ENCODE results near the gene BPHL. TPM values are rescaled to one million over a fixed set of nuclear protein-coding genes. Genes with fewer than 3 reads are reported as not detected.

The BPHL gene
- 28.9 TPM for total RNA-seq
- polyA plus RNA-seq (ENCODE audit: insufficient read depth, low read depth, low replicate concordance) = 94.1 TPM
- long read RNA-seq, donor 1, transcript BPHL-203 (7 exons, 1,928 nt) = major isoform, 13 of 47 reads
- long read RNA-seq, donor 1, partial matches to known transcripts = 33 of 47 reads
- long read RNA-seq, donor 1, other reads (novel, unspliced or antisense) = 0 of 47 reads
- long read RNA-seq, donor 2, transcript BPHL-203 (7 exons, 1,928 nt) = major isoform, 18 of 90 reads
- long read RNA-seq, donor 2, partial matches to known transcripts = 70 of 90 reads
- long read RNA-seq, donor 2, other reads (novel, unspliced or antisense) = 0 of 90 reads
- long read RNA-seq, donor 3, transcript BPHL-203 (7 exons, 1,928 nt) = major isoform, 29 of 174 reads
- long read RNA-seq, donor 3, partial matches to known transcripts = 143 of 174 reads
- long read RNA-seq, donor 3, other reads (novel, unspliced or antisense) = 0 of 174 reads
- long read RNA-seq, donor 4, transcript BPHL-203 (7 exons, 1,928 nt) = major isoform, 25 of 99 reads
- long read RNA-seq, donor 4, partial matches to known transcripts = 71 of 99 reads
- long read RNA-seq, donor 4, other reads (novel, unspliced or antisense) = 0 of 99 reads
- long read RNA-seq, donor 5, partial matches to known transcripts = 0 of 3 reads
- long read RNA-seq, donor 5, other reads (novel, unspliced or antisense) = 0 of 3 reads
- long read RNA-seq, donor 6, partial matches to known transcripts = 7 of 11 reads
- long read RNA-seq, donor 6, other reads (novel, unspliced or antisense) = 0 of 11 reads
- long read RNA-seq, donor 7, transcript BPHL-203 (7 exons, 1,928 nt) = major isoform, 23 of 29 reads
- long read RNA-seq, donor 7, partial matches to known transcripts = 0 of 29 reads
- long read RNA-seq, donor 7, other reads (novel, unspliced or antisense) = 5 of 29 reads
- long read RNA-seq, donor 8, transcript BPHL-203 (7 exons, 1,928 nt) = major isoform, 8 of 165 reads
- long read RNA-seq, donor 8, partial matches to known transcripts = 155 of 165 reads
- long read RNA-seq, donor 8, other reads (novel, unspliced or antisense) = 0 of 165 reads
- long read RNA-seq, donor 9, transcript BPHL-203 (7 exons, 1,928 nt) = major isoform, 5 of 67 reads
- long read RNA-seq, donor 9, partial matches to known transcripts = 61 of 67 reads
- long read RNA-seq, donor 9, other reads (novel, unspliced or antisense) = 0 of 67 reads
- long read RNA-seq, donor 10, transcript BPHL-203 (7 exons, 1,928 nt) = major isoform, 17 of 68 reads
- long read RNA-seq, donor 10, partial matches to known transcripts = 49 of 68 reads
- long read RNA-seq, donor 10, other reads (novel, unspliced or antisense) = 0 of 68 reads

DNA sequence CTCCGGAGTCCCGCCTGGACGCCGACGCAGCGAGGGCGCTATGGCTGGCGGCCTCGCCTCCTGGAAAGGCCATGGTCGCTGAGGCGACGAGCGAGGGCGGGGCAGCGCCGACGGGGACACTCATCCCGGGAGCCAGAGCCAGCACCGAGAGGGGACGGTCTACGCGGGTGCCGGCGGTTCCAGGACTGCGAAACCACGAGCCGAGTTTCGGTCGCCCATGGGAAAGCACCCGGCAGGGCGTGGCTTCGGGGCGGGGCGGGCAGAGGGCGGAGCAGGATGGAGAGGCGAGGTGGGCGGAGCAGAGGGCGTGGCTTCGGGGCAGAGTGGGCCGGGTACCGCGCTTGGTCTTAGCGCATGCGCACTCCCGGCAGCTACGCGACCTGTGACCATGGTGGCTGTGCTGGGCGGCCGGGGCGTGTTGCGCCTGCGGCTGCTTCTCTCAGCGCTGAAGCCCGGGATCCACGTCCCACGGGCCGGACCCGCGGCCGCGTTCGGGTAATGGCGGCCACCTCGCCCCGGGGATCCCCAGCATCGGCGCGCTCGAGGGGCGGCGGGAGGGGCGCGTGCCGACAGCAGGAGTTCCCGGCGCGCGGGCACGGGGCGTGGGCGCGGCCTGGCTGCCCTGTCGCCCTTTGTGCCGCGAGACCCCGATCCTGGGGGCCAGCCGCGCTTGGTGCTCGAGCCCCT, at the start of gene BPHL:
BPHL (plus strand) TSS at position 359 of the 687 bp plus-strand sequence; CDS start at position 389, 30 bp downstream.
- Histone ChIP-seq H3K4me3 (ENCODE audit: low read length in 3 of 3) (peak within 1 kb of the TSS; percentile 72 to 83 (median 73)), H3K4me1 (ENCODE audit: control insufficient read depth in 2 of 3, insufficient read depth in 2 of 3, low read depth in 1 of 3, low read length in 3 of 3) (peaks cover 0 to 8% (median 4%) of the 10 kb centered on the region in 3 donors), H3K9ac (ENCODE audit: low read length in 3 of 3) (peak within 1 kb of the TSS; percentile 39 to 65 (median 57)), H3K27ac (ENCODE audit: low read depth in 2 of 2, low read length in 2 of 2) (peak within 1 kb of the TSS; percentile 94 to 95), H3K9me3 (ENCODE audit: control insufficient read depth in 2 of 3, insufficient read depth in 1 of 3, low read length in 3 of 3) (no peaks in the 10 kb centered on the region), H3K36me3 (ENCODE audit: control insufficient read depth in 2 of 3, insufficient read depth in 3 of 3, low read length in 3 of 3) (peaks cover 0 to 11% (median 9%) of the 10 kb centered on the region in 3 donors), H3K27me3 (ENCODE audit: control insufficient read depth, insufficient read depth, low read length) (no peaks in the 10 kb centered on the region)
- no peak for FAIRE-seq
- DNase-seq = peak; percentile 97 to 99 (median 98)
- TF ChIP-seq, protein P1, sequence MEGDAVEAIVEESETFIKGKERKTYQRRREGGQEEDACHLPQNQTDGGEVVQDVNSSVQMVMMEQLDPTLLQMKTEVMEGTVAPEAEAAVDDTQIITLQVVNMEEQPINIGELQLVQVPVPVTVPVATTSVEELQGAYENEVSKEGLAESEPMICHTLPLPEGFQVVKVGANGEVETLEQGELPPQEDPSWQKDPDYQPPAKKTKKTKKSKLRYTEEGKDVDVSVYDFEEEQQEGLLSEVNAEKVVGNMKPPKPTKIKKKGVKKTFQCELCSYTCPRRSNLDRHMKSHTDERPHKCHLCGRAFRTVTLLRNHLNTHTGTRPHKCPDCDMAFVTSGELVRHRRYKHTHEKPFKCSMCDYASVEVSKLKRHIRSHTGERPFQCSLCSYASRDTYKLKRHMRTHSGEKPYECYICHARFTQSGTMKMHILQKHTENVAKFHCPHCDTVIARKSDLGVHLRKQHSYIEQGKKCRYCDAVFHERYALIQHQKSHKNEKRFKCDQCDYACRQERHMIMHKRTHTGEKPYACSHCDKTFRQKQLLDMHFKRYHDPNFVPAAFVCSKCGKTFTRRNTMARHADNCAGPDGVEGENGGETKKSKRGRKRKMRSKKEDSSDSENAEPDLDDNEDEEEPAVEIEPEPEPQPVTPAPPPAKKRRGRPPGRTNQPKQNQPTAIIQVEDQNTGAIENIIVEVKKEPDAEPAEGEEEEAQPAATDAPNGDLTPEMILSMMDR (IDR thresholded peaks at IDR 0.05; ENCODE audit: borderline replicate concordance, extremely low read depth, insufficient read depth) = no peak
- intact Hi-C loops (cut with DNase I) = no loop called here

DNA sequence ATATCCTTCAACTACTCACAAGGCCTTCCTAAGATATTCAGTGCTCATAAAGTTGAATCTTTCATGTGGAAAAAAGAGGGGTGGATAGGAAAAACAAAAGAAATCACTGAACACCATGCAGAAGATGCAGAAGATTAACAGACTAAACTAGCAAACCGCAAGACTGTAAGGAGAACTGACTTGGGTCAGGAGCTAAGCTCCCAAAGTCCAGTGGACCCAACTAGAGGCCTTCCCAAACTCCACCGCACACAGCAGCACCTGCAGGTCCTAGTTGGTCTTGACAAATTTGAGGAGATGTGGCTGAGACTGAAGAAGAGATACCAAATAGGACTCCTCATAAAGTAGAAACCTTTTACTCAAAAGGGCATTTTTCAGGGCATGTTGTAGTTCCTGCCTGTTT, 46.9 kb upstream of the BPHL start:
- peaks cover 0 to 11% (median 7%) of the 10 kb centered on the region in 3 donors for H3K4me1 ChIP-seq (ENCODE audit: control insufficient read depth in 2 of 3, insufficient read depth in 2 of 3, low read depth in 1 of 3, low read length in 3 of 3)
- no peaks in the 10 kb centered on the region for H3K9me3 ChIP-seq (ENCODE audit: control insufficient read depth in 2 of 3, insufficient read depth in 1 of 3, low read length in 3 of 3)
- H3K9ac ChIP-seq (ENCODE audit: low read length in 3 of 3) = no peak overlapping the region
- TF ChIP-seq, protein P1 (IDR thresholded peaks at IDR 0.05; ENCODE audit: borderline replicate concordance, extremely low read depth, insufficient read depth) = no peak
- no peak overlapping the region for H3K27ac ChIP-seq (ENCODE audit: low read depth in 2 of 2, low read length in 2 of 2)
- FAIRE-seq = no peak
- no peaks in the 10 kb centered on the region for H3K27me3 ChIP-seq (ENCODE audit: control insufficient read depth, insufficient read depth, low read length)
- DNase-seq = no peak
- intact Hi-C loops (cut with DNase I) = no loop called here
- H3K36me3 ChIP-seq (ENCODE audit: control insufficient read depth in 2 of 3, insufficient read depth in 3 of 3, low read length in 3 of 3) = no peaks in the 10 kb centered on the region
- H3K4me3 ChIP-seq (ENCODE audit: low read length in 3 of 3) = no peak overlapping the region

- TF ChIP-seq, protein P1 (IDR thresholded peaks at IDR 0.05; ENCODE audit: borderline replicate concordance, extremely low read depth, insufficient read depth) = no peak
- DNase-seq (no peak), FAIRE-seq (no peak)
- H3K9ac ChIP-seq (ENCODE audit: low read length in 3 of 3) = no peak overlapping the region
- intact Hi-C loops (cut with DNase I) = no loop called here
- H3K9me3 ChIP-seq (ENCODE audit: control insufficient read depth in 2 of 3, insufficient read depth in 1 of 3, low read length in 3 of 3) = no peaks in the 10 kb centered on the region
- peaks cover 0 to 11% (median 7%) of the 10 kb centered on the region in 3 donors for H3K4me1 ChIP-seq (ENCODE audit: control insufficient read depth in 2 of 3, insufficient read depth in 2 of 3, low read depth in 1 of 3, low read length in 3 of 3)
- no peaks in the 10 kb centered on the region for H3K27me3 ChIP-seq (ENCODE audit: control insufficient read depth, insufficient read depth, low read length)
- H3K36me3 ChIP-seq (ENCODE audit: control insufficient read depth in 2 of 3, insufficient read depth in 3 of 3, low read length in 3 of 3) = peaks cover 0 to 4% (median 3%) of the 10 kb centered on the region in 3 donors
- no peak overlapping the region for H3K27ac ChIP-seq (ENCODE audit: low read depth in 2 of 2, low read length in 2 of 2)
- no peak overlapping the region for H3K4me3 ChIP-seq (ENCODE audit: low read length in 3 of 3)
These were observed 45.7 kb upstream of the BPHL start for GRCh38 chr6:3072798-3073197.

All from kidney (tissue), 22 donors.